Stimulated activated naive CD8-positive, alpha-beta T cell treated with anti-CD3 and anti-CD28 coated beads, Interleukin-15, Interleukin-2, amounts not matched to agents 100 U/mL and 50 U/mL, for 24 hours (primary cell): ENCODE results near the gene HELQ.
"Not testable (repeated sequence)": the region's sequence is repeated elsewhere in the genome, so short reads cannot be mapped to it uniquely, and the experiment has no call there.

ENCODE experiments used
- ATAC-seq: fragments of 150-1000 bp; cut with Tn5 transposase; one replicate; pipeline ENCODE4 v1.10.0; 2021
- DNase-seq: peaks from one replicate; pipeline ENCODE4 v3.0.0; 2021

The HELQ gene

DNA sequence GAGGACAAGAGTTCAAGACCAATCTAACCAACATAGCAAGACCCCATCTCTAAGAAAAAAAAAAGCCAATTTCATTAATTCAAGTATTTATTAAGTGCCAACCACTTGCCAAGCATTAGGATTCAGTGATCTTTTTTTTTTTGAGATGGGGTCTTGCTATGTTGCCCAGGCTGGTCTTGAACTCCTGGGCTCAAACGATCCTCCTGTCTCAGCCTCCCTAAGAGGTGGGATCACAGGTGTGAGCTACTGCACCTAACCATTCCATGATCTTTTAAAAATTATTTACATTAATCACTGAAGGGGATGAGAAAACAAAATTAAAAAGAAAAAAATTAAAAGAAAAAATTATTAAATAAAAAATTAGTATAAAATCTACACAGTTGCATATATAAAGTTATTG lies 24.4 kb downstream of the HELQ start:
- DNase-seq (no peak), ATAC-seq (no peak)

GRCh38 chr4:83418211-83418610 lies 37.4 kb downstream of the HELQ start:
- DNase-seq (no peak), ATAC-seq (no peak)

- ATAC-seq, result no peak
- DNase-seq, result no peak
Observed at GRCh38 chr4:83417566-83417965, 38.1 kb downstream of the HELQ start.

DNA sequence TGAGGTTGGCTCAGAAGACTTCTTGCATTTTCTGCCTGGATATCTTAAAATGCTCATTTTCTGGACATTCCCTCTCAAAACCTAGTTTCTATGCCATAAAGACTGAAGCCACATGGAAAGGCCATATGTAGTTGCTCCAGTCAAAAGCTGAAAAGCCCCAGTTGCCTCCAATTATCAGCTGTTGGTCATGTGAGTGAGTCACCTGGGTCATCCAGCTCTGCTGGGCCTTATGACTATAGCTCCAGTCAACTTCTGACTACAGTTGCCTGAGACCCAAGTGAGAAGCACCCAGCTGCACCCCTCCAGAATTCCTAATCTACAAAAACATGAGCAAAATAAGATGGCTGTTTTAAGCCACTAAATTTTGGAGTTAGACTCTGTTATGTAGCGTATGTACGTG lies 41.9 kb downstream of the HELQ start:
- DNase-seq (no peak), ATAC-seq (no peak)

DNA sequence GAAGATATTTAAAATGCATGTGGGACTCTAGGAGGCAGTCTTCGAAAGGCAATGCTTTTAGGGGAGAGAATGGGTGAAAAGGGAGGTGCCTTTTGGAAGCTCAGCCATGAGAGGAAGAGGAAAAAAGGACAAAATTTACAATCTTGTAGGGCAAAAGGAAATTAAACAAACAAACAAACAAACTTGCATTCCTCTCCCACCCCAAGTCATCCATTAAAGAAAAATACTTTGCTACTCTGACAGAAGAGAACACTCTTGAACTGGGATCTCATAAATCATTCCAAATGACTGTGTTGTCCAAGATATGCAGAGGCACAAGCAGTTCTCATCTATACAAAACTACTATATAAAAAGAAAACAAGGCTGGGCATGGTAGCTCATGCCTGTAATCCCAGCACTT lies 46.7 kb downstream of the HELQ start:
- no peak for ATAC-seq
- no peak for DNase-seq

DNA sequence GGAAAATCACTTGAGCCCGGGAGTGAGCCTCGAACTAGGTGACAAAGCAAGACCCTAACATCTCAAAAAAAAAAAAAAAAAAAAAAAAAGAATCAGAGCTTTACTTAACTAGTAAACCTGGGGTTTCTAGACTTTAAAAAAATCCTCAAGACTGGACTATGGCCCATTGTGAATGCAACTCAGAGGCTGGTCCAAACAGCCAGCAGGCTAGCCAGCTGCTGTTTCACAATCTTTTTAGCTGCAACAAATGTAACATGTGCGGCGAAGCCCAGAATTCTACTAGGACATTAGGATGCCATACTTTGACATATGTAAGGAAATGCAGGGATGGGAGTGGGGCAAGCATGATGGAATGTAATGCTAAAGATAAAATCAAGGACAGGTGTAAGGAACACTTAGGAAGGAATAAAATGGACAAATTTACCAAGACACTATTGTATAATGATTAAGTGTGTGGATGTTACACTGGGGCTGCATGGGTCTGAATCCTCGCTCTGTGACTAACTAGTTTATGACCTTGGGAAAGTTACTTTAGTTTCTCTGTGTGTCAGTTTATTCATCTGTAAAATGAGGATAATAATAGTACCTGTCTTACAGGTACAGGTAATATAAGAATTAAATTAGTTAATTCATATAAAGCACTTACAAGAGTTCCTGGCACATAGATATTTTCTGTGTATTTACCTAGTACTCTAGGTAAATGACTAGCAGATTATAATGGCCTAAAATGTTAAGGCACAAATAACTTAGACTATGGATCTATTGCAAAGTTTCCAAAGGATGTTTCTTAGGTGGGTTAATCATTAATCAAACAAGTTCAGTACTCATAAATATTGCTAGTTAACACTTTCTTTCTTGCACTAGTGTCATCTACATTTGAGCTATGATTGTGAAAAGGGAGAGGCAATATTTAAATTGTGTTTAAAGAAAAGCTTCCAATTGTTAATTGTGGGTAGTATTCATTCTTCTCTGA lies 49.5 kb downstream of the HELQ start:
- ATAC-seq, result no peak
- DNase-seq, result no peak

DNA sequence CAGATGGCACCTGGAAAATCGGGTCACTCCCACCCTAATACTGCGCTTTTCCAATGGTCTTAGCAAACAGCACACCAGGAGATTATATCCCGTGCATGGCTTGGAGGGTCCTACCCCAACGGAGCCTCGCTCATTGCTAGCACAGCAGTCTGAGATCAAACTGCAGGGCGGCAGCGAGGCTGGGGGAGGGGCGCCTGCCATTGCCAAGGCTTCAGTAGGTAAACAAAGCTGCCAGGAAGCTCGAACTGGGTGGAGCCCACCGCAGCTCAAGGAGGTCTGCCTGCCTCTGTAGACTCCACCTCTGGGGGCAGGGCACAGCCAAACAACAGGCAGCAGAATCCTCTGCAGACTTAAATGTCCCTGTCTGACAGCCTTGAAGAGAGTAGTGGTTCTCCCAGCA lies 57.5 kb downstream of the HELQ start:
- not testable (repeated sequence) for DNase-seq, ATAC-seq

GRCh38 chr4:83393908-83394307 lies 61.7 kb downstream of the HELQ start:
- ATAC-seq (no peak), DNase-seq (no peak)

DNA sequence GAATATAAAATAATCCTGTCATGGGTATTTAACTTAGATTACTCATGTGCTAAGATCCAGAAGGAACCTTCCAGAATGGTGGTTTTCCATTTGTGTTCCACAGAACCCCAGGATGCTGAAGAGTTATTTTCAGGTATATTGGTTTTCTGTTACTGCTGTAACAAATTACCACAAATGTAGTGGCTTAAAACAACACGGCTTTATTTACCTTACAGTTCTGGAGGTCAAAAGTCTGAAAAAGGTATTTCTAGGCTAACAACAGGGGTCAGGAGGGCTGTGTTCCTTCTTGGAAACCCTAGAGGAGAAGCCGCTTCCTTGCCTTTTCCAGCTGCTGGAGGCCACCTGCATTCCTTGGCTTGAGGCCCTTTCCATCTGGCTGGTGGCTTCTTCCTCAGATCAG lies 63.1 kb downstream of the HELQ start:
- DNase-seq (no peak), ATAC-seq (no peak)

DNA sequence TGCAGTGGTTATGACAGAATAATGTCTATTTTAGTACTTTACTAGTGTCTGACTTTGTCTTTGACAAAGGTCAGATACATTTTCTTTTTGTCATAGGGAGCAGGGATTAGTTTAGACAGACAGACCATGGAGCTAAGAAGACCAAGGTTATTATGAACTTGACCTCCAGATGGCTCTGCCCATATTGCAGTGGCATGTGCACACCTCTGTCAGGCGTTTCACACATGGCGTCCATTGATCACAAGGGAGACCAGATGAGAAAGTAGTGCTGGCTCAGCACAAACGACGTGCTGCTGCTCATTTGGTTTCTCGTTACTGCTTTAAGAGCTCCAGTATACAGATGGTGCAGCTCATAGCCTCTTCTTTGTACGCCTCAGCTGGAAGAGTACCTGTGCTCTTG lies 64.7 kb downstream of the HELQ start:
- ATAC-seq, result no peak

GRCh38 chr4:83389756-83390505 lies 65.7 kb downstream of the HELQ start:
- no peak for ATAC-seq
- no peak for DNase-seq

More for the DNA sequence above, 64.7 kb downstream of the HELQ start:
- no peak for DNase-seq

GRCh38 chr4:83389037-83389720 lies 66.4 kb downstream of the HELQ start:
- DNase-seq (no peak), ATAC-seq (no peak)

DNA sequence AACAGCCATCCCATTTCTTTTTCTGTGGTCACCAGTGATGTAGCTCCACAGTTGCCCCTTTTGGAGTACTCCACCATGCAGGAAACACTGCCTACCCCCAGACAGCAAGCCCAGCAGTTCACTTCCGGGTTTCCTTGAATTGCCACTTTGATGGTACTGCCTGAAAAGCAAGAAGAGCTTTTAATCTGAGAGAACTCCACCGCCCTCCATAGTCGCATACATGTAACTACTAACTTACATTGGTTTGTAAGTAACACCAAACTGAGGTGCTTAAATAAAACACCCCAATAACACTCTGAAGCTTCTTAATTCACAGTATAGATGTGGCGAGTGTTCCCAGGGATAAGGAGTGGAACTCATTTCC lies 67.3 kb downstream of the HELQ start:
- ATAC-seq (peak; percentile 61), DNase-seq (peak; percentile 11)

DNA sequence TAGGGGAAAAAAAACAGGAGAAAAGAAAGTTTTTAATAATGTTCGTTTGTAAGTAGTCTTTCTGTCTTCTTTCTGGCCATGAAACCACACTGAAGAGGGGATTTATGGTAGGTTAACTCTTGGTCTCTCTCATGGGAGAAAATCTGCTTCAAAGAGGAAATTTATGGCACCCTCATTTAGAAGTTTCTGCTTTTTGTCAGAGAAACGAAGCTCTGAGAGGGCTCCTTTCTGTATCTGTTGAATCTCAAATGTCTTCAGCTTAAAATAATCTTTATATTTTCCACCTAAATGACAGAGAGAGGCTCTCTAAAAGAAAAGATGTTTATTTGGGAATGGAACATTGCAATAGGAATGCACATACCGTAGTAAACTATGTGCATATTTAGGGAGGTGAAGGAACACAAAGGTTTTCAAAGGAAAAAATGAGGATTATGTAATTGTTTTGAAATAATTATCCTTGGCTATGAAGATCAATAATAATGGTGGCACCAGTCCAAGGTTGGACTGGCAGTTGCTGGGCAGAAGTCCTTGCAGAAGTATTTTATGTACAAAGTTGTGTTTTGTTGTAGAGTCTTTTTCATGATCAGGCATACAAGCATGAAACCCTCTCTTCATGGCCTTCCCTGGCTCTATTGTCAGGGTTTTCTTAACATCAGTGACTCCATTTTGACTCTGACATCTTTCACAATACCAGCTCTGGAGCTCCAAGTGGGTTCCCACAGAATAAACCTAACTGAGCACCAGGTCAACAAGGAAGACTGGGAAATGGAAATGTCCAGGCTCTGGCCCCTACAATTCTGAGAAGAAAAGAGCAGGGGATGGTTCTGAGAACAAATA lies 67.9 kb downstream of the HELQ start:
- DNase-seq (no peak), ATAC-seq (no peak)

- no peak for DNase-seq
- ATAC-seq, result no peak
Observed at GRCh38 chr4:83387012-83387411, 68.6 kb downstream of the HELQ start.

DNA sequence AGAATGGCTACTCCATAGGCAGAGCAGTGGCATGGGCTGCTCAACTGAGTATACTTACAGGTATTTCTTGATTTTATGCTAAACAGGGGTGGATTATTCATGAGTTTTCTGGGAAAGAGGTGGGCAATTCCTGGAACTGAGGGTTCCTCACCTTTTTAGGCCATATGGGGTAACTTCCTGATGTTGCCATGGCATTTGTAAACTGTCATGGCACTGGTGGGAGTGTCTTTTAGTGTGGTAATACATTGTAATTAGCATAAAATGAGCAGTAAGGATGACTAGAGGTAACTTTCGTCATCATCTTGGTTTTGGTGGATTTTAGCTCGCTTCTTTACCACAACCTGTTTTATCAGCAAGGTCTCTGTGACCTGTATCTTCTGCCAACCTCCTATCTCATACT lies 72.8 kb downstream of the HELQ start:
- no peak for DNase-seq
- ATAC-seq, result no peak

DNA sequence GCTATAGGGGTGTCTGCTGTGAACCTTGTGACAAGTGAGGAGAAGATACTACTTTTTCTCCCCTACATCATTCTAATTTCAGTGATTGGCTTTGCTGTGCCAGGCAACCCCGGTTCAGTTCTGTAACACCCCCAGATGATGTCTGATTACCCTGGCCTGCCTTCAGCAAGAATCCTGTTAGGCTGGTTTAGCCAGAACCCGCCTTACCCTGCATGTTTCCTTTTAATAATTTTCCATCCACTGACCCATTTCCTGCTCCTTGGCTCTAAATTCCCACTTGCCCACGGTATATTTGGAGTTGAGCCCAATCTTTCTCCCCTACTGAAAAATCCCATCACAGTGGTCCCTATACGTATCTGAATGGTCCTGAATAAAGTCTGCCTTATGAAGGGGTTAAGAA lies 74.5 kb downstream of the HELQ start:
- DNase-seq, result no peak
- ATAC-seq, result no peak

DNA sequence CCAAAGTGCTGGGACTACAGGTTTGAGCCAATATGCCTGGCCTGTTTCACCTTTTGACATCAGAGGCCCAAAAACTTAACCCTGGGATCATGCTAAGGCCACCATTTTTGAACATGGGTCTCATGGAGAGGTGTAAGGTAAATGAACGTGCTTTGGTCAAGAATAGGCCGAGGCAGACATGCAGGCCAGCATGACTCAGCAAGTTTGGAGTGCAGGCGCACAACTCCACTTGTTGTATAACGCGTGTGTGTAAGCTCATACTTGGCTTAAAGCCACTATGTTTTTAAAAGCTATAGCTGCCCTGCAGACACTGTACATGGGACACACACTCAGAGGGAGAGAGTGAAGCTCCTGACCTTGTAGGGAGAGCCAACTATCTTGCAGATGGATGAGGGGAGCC lies 77.2 kb downstream of the HELQ start:
- no peak for DNase-seq
- ATAC-seq, result no peak

DNA sequence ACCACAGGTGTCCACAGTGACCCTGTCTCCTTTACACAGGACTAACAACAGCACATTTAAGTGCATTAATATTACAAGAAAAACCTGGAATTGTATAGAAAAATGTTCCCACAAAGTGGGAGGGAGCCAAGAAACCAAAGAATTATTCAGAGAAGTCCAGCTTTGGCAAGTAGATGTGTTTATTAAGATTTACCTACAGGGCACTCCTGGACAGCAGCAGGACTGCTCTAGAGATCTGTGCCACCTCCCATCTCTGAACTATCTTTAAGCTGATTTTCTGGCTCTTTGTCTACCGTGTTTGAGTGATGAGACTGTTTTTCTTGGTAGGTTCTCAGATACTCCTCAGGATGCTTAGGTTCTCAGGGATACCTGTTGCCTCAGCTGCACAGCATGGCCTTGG lies 82.7 kb downstream of the HELQ start:
- no peak for ATAC-seq
- no peak for DNase-seq

GRCh38 chr4:83371936-83372335 lies 83.7 kb downstream of the HELQ start:
- DNase-seq (no peak), ATAC-seq (no peak)

- DNase-seq (no peak), ATAC-seq (no peak)
Observed at GRCh38 chr4:83371235-83371634, 84.4 kb downstream of the HELQ start.

DNA sequence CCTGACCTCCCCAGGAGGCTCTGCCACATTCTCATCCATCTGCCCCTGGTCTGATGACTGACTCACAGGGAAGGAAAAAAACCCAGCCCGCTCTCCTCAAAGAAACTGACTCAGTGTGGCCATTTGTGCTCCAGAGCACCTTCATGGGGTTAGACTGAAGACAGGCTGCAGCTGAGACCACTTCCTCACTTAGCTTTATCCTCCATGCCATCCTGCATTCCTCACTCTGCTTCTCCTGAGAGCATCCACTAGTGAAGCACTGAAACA lies 85.0 kb downstream of the HELQ start:
- ATAC-seq (no peak), DNase-seq (no peak)
